GM11168 (cell line): ENCODE results near the gene CDHR5.

Experiments used
- in situ Hi-C: fragments of 300-500 bp; cut with MboI; formaldehyde crosslinking; loops from one replicate; pipeline ENCODE4 v1.12.0; 2022; ENCODE audit warnings: low sequenced_read_pairs; ENCODE audit not compliant: unreplicated experiment

CDHR5 gene

DNA sequence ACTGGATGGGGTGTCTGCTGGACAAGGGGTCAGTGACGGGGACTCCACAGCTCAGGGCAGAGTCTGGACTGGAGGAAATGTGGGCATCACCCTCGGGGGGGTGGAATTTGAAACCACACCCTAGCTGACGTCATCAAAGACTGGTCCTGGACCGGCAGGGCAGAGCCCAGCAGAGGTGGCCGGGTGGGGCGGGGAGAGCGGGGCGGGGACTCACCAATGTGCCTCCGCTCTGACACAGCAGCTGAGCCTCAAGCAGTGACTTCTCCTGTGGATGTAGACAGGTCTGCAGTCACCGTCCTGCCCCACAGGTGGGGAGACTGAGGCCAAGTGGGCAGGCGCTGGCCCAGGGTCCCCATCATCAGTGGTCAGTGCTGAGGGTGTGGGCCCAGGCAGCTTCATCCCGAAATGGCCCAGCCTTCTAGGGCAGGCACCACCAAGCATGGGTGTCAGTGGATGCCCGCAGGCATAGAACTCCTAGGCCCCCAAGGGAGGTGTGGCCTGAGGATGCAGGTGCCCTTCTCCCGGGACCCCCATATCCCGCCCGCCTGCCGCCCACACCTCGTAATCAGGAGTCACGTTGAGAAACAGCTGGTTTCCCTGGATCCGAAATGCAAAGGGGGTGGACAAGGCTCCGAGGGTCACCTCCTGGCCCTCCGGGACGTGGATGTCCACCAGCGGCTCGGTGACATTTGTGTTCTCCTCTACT, 603 bp downstream of the CDHR5 start:
- in situ Hi-C loops, result no loop called here

DNA sequence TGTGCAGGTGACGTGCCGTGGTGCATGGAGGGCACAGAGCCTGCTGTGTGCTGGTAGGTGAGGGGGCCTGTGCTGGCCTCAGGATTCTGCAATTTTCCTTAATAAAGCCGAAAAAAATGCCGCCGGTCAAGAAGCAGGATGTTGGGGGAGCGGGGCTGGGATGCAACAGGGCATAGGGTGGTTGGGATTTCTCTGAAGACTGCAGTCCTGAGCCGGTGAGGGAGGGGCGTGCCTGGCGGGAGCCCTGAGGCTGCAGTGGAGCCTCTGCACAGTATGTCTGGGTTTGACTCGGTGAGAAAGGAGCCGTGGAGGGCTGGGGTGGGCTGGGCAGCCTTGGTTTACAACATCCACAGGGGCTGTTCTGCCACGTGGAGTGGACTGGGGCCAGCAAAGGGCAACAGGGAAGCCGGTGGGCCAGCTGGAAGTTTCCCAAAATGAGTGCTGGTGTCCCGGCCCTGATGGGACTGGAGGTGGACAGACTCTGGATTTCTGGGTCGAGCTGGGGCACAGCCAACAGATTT, 1.3 kb downstream of the CDHR5 start:
- in situ Hi-C loops, result no loop called here

DNA sequence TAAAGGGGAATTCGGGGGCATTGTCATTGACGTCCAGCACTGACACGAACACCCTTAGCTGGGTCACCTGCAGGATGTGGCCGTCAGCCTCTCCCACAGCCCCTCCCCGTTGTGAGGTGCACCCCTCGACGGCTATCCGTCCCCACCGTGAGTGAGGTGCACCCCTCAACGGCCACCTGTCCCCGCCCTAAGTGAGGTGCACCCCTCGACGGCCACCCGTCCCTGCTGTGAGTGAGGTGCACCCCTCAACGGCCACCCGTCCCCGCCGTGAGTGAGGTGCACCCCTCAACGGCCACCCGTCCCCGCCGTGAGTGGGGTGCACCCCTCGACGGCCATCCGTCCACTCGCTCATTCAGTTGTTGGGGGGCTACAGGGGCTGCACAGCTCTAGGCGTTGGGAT, 2.9 kb downstream of the CDHR5 start:
- in situ Hi-C loops, result no loop called here

DNA sequence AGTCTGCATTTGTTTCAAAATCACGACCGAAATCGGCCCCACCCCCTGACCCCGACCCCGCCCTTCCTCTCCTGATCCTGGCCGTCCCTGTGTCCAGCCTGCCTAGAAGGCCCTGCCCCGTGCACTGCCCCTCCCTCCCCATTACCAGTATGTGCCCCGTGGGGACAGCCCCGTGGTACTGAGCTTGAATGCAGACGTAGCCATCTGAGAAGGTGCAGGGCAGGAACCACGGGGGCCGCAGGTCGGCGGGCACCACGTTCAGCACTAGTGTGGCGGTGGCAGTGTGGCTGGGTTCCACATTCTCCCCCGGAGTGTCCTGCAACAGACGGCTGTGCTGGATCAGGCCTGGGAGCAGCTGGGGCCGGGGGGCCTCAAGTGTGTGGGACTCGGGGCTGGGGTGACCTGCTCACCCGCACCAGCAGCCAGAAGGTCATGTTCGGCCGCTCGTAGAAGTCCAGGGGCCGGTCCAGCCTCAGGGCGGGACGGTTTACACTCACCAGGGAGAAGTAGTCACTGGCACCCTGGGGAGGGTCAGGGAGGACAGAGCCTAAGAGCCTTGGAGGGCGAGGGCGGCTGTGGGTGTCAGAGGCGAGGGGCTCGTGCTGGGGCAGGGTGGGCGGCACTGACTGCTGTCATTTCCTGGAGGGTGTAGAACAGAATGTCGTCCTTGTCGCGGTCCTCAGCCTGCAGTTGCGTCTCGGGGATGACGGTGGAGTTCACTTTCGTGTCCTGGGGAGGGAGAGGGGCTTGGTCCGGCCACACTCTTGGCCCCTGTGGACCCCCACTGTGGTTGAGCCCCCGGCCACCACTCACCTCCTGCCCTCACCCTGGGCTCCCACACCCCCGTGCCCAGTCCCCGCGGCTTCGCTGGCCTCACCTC, 3.6 kb downstream of the CDHR5 start:
- in situ Hi-C loops, result no loop called here

DNA sequence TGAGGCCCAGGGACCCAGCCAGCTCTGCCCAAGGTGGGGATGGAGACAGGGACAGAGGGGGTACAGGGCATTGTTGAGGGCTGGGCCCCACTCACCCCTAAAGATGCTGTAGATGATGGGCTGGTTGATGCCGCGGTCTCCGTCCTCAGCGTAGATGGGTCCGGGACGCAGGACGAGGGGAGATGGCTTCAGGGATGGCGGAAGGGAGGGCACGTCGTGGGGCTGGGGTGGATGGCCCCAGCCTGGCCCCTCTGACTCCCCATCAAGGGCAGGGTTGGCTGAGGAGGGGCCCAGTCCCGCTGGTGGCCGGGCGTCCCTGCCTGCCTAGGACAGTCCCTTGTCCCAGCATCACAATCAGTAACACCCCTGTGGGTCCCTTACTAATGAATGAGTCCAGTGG, 4.6 kb downstream of the CDHR5 start:
- in situ Hi-C loops, result no loop called here

DNA sequence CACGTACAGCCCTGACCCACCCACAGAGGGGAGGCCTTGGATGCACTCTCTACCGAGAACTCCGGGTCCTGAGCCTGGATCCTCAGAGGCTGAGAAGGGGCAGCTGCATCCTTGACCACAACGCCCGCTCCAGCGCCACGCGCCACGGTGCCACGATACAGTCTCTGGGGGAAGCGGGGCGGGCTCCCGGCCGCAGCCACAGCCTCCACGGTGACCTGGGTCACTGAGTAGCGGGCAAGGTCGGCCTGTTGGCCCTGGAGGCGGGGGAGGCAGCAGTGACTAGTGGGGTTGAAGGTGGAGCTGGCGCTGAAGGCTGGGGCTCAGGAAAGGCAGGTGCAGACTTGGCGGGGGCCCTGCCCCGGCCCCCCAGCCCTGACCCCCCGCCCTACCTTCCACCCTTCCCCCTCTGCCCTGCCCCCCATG, 5.1 kb downstream of the CDHR5 start:
- in situ Hi-C loops, result no loop called here

DNA sequence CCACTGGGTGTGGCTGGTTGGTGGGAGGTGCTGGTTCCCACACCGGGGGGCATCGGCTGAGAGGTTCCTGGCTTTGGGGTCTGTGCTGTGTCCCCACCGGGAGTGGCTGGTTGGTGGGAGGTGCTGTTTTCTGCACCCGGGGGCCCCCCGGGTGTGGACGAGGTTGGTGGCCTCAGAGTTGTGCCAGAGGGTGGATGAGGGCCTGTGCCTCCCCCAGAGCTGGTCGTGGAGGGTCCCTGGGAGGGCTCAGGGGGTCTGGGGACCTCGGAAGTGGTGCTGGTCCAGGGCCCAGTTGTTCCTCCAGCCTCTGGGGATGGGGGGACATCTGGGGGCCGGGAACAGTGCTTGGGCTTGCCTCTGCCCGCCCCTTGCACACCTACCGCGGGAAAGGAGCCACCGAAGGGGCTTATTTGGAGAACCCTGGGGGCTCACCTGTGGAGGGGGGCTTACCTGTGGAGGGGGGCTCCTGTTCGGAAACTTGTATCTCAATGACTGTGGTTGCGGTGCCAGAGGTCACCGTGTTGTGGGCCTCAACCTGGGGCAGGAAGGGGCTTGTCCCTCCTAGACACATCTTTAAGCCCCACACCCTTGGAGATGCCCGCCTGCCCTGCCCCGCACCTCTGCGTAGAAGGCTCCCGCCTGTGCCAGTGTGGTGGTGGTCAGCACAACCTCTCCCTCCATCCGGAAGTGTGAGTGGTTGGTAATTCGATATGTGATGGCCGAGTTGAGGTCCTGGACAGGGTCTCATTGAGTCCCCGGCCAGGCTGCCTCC, 5.7 kb downstream of the CDHR5 start:
- in situ Hi-C loops, result no loop called here

DNA sequence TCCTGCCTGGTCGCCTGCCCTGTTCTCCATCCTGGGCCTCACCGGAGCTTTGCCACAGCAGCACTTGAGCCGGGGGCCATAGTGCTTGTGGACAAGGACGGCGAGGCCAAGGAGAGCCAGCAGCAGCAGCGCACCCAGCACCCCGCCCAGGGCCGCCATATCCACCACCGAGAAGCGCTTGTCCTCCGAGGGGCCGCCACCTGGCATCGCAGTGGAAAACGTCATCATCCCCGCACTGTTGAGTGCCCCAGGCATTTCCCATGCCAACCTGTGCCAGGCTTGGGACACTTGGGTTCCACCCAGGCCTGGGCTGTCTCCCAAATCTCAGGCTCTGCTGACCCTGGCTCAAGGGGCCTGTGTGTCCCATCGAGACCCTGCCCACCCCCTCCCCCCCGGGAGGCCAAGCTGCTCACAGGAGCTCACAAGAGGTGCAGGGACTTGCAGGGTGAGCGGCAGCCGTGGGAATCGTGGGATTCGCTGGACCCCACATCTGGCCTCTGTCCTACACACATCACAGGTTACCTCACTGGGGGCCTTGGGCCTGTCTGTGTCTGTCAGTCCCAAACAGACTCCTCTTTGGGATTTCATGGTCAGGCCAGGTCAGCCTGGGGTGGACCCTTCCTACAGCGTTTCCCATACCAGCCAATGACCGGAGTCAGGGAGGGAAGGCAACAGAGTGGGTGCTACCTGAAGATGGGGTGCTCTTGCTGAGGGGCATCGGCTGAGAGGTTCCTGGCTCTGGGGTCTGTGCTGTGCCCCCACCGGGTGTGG, 6.7 kb downstream of the CDHR5 start:
- in situ Hi-C loops, result no loop called here

DNA sequence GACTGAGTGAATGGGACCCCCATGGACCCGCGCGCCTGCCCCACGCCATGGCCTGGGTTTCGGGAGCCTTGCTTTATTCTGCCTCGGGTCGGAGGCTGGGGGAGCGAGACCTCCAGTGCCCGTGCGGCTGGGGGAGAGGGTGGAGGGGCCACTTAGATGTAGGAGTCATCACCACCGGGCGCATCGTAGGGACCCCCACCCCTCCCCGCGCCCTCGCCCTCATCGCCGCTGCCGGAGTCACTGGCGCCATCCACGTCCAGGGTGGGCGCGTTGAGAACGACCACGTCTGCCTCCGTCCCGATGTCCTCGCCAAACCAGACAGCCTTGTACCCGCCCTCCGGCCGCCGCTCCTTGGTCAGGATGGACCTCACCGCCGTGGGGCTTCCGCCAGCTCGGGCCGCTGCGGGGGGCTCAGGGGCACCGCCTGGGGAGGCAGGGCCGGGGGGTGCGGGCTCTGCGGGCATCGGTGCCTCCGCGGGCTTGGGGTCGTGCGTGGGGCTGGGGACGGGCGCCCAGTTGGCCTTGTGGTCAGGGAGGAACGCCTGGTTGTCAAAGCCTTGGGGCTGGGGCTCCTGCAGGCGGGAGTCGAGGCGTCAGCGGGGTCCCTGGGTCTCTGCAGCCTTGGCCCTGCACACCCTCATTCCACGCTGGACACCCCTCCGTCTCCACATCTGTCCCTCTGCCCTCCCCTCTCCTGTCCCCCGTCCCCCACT, 7.4 kb downstream of the CDHR5 start:
- in situ Hi-C loops, result no loop called here

DNA sequence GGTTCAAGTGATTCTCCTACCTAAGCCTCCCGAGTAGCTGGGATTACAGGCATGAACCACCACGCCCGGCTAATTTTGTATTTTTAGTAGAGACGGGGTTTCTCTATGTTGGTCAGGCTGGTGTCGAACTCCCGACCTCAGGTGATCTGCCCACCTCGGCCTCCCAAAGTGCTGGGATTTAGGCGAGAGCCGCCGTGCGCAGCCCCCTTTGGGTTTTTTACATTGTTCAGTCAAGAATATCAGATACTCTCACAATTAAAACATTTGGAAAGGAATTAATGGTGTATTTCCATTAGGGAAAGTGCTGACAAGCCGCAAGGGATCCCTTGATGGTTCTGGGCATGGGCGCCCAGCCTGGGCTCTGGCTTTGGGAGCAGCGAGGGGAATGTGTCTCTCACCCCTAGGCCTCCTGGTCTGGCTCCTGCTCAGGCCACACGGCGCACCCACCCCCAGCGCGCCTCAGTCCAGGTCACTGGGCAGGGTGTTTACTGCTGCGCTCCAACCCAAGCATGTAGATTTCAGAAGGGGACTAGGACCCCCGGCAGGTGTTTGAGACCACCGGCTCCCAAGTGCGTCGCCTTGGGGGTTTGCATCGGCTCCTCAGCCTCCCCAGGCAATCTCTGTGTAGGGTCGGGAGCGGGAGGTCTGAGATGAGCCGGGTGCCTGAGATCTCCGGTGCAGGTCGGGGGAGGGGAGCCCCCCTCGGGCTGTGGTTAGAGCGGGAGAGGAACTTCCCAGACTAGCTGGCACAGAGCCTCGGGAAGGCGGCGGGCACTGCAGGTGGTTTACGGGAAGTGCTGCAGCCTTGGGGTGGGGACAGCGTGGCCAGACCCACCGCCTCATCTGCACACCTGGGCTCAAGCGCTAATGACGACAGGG, 8.2 kb downstream of the CDHR5 start:
- in situ Hi-C loops, result no loop called here

DNA sequence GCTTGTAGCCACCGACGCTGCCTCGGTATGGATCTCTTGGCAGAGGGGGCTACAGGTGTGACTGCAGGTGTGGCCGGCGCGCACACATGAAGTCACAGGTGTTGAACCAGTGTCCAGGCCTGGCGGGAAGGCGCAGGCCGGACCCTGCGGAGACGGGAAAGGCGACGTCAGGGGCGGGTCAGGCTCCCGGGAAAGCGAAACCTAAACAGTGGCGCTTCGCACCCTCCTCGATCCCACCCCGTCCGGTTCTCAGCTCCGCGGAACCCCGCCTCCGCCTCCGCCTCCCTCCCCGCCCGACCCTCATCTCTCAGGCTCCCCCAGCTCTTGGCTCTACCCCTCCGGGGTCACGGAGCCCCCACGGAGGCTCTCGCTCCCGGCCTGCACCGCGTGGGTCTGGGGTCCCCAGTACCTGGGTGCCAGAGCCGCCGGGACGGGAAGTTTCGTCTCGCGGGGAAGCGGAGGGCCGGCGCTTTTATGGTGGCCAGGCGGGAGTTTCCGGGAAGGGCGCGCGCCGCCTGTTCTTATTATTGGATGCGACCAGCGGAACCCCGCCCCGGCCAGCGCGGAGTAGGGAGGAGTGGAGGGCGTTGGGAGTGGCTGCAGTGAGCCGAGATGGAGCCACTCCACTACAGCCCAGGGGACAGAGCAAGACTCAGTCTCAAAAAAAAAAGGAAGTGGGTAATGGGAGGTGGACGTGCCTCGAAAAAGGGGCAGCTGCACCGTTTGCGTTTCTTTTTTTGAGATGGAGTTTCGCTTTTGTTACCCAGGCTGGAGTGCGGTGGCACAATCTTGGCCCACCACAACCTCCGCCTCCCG, 9.0 kb downstream of the CDHR5 start, which contains the start of gene IRF7:
Gene IRF7, minus strand, starts transcription at position 447 of the 816 bp plus-strand sequence. CDS start 586 bp downstream, outside the sequence.
- in situ Hi-C loops, result no loop called here

DNA sequence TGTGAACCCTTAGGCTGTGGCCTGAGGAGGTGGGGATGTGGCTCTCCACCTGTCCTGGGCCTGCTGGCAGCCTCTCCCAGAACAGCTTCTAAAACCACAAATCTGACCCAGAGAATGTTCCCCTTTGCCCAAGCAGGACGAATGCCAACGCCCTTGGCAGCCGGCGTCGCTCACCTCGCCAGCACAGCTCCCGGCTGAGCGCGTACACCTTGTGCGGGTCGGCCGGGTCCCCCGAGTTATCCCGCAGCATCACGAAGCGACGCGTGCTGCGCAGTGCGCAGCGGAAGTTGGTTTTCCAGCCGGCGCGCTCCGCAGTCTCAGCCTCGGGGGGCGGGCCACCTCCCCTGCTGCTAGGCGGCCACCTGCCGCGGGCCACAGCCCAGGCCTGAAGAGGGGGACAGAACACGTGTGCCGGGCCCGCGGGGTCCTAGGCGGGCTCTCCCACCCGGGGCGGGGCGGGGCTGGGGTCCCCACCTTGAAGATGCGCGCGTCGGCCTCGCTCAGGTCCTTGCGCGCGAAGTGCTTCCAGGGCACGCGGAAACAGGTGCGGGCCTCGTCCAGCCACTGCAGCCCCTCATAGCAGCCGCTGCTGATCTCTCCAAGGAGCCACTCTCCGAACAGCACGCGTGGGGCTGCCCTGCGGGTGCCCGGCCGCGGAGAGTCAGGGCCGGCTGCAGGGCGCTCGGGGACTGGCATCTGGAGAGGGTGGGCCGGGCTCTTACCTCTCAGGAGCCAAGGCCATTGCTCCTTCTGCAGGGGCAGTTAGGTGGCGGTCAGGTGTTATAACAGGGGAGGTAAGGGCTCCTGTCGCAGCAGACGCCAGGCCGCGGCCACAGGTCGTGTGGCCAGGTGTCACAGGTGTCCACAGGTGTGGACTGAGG, 9.9 kb downstream of the CDHR5 start:
- in situ Hi-C loops, result no loop called here

DNA sequence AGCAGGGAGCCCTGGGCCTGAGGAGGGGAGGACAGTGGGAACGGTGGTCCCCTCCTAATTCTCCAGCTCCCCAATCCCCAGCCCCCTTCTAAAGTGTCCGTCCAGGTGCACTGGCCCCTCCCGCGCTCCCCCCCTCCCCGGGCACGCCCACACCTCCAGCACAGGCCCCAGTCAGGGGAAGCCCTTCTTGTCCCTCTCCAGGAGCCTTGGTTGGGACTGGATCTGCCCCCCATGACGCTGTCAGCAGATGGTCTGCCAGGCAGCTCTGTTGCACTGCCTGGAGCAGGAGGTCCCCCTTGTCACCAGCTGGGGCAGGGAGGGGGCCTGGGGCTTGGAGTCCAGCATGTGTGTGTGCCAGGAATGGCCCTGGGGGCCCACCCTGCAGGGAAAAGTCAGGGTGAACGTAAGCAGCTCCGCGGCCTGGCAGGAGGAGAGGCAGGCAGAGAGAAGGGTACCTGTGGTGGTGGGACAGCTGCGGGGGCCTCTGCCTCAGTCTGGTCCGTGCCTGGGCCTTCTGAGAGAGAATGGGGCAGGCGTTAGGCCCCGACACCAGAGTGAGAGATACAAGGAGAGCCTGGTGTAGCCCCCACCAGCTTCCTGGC, 10.6 kb downstream of the CDHR5 start:
- in situ Hi-C loops, result no loop called here

DNA sequence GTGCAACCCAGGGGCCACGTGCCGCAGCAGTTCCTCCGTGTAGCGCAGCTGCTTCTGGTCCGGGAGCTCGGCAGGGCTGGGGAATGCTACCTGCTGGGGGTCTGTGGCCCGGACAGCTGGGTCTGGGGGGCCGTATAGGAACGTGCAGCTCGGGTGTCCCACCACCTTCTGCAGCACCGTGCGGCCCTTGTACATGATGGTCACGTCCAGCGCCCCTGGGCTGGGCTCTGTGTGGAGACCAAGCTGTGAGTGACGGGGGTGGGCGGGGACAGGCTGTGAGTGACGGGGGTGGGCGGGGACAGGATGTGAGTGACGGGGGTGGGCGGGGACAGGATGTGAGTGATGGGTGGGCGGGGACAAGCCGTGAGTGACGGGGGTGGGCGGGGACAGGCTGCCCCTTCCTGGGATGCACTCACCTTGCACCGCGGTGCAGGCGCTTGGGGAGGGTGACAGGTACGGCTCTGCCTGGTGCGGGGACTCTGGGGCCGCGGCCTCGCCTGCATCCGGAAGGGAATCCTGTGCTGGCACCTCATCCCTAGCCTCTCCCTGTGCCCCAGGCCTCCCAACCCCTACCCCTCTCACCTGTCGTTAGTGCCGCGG, 11.3 kb downstream of the CDHR5 start:
- in situ Hi-C loops, result no loop called here

DNA sequence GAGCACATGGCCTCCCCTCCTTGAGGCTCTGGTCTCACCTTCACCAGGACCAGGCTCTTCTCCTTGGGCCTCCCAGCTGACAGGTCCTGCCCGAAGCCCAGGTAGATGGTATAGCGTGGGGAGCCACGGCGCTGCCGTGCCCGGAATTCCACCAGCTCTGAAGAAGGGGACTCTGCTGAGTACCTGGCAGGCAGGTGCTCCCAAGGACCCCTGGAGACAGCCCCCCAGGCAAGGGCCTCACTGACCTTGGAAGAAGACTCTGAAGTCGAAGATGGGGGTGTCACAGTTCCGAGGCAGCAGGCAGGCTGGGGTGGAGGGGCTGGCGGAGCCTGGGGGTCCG, 11.8 kb downstream of the CDHR5 start:
- in situ Hi-C loops, result no loop called here
